GM23338 (cell line): ENCODE data around the gene DR1.

Experiments
- CREB1 ChIP-seq: fragments of 250-450 bp; sonication (Bioruptor Pico); IDR thresholded peaks from 2 replicates; pipeline ENCODE4 v1.5.0; 2020; ENCODE audit warnings: low read depth, mild to moderate bottlenecking, moderate library complexity
- CTCF ChIP-seq, 2 experiments: fragments of 200-600 bp in 1 of 2; sonication (generic) in 1 of 2; conservative IDR thresholded peaks; 2 replicates each; pipeline versions ENCODE4 v1.5.1 to v1.6.1; 2016 to 2017; ENCODE audit warnings: antibody characterized with exemption in 2 of 2, low read depth in 2 of 2, mild to moderate bottlenecking in 2 of 2, moderate library complexity in 1 of 2
- ETS1 ChIP-seq: IDR thresholded peaks from 2 replicates; pipeline ENCODE4 v1.6.1; 2016; ENCODE audit warnings: antibody characterized with exemption
- EZH2 ChIP-seq: fragments of 200-600 bp; sonication (generic); IDR thresholded peaks from one replicate; pipeline ENCODE4 v1.8.0; 2017; ENCODE audit warnings: antibody characterized with exemption, mild to moderate bottlenecking, low read depth; ENCODE audit not compliant: unreplicated experiment
- EZH2phosphoT487 ChIP-seq: fragments of 200-600 bp; sonication (generic); IDR thresholded peaks from one replicate; pipeline ENCODE4 v1.8.1; 2018; ENCODE audit warnings: antibody characterized with exemption; ENCODE audit not compliant: unreplicated experiment
- JUNB ChIP-seq: IDR thresholded peaks from one replicate; pipeline ENCODE4 v1.6.1; 2016; ENCODE audit warnings: antibody characterized with exemption; ENCODE audit not compliant: unreplicated experiment
- NANOG ChIP-seq: IDR thresholded peaks from 2 replicates; pipeline ENCODE4 v1.6.1; 2016; ENCODE audit warnings: antibody characterized with exemption, borderline replicate concordance
- POLR2AphosphoS5 ChIP-seq: IDR thresholded peaks from 2 replicates; pipeline ENCODE4 v1.6.1; 2016; ENCODE audit warnings: antibody characterized with exemption, low read depth
- STAT1 ChIP-seq: IDR thresholded peaks from one replicate; pipeline ENCODE4 v1.6.1; 2016; ENCODE audit warnings: antibody characterized with exemption; ENCODE audit not compliant: unreplicated experiment
- ZNF114 ChIP-seq: fragments of 250-450 bp; sonication (Bioruptor Pico); IDR thresholded peaks from 2 replicates; pipeline ENCODE4 v1.5.0; 2020; ENCODE audit warnings: mild to moderate bottlenecking, moderate library complexity
- ZNF331 ChIP-seq: fragments of 250-450 bp; sonication (Bioruptor Pico); IDR thresholded peaks from 2 replicates; pipeline ENCODE4 v1.5.0; 2020; ENCODE audit warnings: low read depth, mild to moderate bottlenecking, moderate library complexity
- TF ChIP-seq, protein P1 (sequence below): IDR thresholded peaks from one replicate; pipeline ENCODE4 v1.6.1; 2018; ENCODE audit warnings: antibody characterized with exemption; ENCODE audit not compliant: unreplicated experiment
- TF ChIP-seq, protein P2 (sequence below): fragments of 250-450 bp; sonication (Bioruptor Pico); IDR thresholded peaks from 2 replicates; pipeline ENCODE4 v1.5.0; 2020; ENCODE audit warnings: mild to moderate bottlenecking, moderate library complexity

- TF ChIP-seq CTCF (conservative IDR thresholded peaks at IDR 0.05; ENCODE audit: low read depth in 2 of 2) (no peak), EZH2phosphoT487 (no peak), POLR2AphosphoS5 (no peak), EZH2 (no peak), ETS1 (no peak), CREB1 (CRISPR knock-in tag) (no peak), NANOG (no peak), JUNB (no peak), ZNF114 (CRISPR knock-in tag) (no peak), STAT1 (no peak), ZNF331 (CRISPR knock-in tag) (no peak)
- TF ChIP-seq, protein P1, sequence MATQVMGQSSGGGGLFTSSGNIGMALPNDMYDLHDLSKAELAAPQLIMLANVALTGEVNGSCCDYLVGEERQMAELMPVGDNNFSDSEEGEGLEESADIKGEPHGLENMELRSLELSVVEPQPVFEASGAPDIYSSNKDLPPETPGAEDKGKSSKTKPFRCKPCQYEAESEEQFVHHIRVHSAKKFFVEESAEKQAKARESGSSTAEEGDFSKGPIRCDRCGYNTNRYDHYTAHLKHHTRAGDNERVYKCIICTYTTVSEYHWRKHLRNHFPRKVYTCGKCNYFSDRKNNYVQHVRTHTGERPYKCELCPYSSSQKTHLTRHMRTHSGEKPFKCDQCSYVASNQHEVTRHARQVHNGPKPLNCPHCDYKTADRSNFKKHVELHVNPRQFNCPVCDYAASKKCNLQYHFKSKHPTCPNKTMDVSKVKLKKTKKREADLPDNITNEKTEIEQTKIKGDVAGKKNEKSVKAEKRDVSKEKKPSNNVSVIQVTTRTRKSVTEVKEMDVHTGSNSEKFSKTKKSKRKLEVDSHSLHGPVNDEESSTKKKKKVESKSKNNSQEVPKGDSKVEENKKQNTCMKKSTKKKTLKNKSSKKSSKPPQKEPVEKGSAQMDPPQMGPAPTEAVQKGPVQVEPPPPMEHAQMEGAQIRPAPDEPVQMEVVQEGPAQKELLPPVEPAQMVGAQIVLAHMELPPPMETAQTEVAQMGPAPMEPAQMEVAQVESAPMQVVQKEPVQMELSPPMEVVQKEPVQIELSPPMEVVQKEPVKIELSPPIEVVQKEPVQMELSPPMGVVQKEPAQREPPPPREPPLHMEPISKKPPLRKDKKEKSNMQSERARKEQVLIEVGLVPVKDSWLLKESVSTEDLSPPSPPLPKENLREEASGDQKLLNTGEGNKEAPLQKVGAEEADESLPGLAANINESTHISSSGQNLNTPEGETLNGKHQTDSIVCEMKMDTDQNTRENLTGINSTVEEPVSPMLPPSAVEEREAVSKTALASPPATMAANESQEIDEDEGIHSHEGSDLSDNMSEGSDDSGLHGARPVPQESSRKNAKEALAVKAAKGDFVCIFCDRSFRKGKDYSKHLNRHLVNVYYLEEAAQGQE, result no peak
- TF ChIP-seq, protein P2, sequence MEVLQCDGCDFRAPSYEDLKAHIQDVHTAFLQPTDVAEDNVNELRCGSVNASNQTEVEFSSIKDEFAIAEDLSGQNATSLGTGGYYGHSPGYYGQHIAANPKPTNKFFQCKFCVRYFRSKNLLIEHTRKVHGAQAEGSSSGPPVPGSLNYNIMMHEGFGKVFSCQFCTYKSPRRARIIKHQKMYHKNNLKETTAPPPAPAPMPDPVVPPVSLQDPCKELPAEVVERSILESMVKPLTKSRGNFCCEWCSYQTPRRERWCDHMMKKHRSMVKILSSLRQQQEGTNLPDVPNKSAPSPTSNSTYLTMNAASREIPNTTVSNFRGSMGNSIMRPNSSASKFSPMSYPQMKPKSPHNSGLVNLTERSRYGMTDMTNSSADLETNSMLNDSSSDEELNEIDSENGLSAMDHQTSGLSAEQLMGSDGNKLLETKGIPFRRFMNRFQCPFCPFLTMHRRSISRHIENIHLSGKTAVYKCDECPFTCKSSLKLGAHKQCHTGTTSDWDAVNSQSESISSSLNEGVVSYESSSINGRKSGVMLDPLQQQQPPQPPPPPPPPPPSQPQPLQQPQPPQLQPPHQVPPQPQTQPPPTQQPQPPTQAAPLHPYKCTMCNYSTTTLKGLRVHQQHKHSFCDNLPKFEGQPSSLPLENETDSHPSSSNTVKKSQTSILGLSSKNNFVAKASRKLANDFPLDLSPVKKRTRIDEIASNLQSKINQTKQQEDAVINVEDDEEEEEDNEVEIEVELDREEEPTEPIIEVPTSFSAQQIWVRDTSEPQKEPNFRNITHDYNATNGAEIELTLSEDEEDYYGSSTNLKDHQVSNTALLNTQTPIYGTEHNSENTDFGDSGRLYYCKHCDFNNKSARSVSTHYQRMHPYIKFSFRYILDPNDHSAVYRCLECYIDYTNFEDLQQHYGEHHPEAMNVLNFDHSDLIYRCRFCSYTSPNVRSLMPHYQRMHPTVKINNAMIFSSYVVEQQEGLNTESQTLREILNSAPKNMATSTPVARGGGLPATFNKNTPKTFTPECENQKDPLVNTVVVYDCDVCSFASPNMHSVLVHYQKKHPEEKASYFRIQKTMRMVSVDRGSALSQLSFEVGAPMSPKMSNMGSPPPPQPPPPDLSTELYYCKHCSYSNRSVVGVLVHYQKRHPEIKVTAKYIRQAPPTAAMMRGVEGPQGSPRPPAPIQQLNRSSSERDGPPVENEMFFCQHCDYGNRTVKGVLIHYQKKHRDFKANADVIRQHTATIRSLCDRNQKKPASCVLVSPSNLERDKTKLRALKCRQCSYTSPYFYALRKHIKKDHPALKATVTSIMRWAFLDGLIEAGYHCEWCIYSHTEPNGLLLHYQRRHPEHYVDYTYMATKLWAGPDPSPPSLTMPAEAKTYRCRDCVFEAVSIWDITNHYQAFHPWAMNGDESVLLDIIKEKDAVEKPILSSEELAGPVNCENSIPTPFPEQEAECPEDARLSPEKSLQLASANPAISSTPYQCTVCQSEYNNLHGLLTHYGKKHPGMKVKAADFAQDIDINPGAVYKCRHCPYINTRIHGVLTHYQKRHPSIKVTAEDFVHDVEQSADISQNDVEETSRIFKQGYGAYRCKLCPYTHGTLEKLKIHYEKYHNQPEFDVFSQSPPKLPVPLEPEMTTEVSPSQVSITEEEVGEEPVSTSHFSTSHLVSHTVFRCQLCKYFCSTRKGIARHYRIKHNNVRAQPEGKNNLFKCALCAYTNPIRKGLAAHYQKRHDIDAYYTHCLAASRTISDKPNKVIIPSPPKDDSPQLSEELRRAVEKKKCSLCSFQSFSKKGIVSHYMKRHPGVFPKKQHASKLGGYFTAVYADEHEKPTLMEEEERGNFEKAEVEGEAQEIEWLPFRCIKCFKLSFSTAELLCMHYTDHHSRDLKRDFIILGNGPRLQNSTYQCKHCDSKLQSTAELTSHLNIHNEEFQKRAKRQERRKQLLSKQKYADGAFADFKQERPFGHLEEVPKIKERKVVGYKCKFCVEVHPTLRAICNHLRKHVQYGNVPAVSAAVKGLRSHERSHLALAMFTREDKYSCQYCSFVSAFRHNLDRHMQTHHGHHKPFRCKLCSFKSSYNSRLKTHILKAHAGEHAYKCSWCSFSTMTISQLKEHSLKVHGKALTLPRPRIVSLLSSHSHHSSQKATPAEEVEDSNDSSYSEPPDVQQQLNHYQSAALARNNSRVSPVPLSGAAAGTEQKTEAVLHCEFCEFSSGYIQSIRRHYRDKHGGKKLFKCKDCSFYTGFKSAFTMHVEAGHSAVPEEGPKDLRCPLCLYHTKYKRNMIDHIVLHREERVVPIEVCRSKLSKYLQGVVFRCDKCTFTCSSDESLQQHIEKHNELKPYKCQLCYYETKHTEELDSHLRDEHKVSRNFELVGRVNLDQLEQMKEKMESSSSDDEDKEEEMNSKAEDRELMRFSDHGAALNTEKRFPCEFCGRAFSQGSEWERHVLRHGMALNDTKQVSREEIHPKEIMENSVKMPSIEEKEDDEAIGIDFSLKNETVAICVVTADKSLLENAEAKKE (CRISPR knock-in tag), result no peak
These were observed 16.6 kb upstream of the DR1 start for GRCh38 chr1:93328809-93329760.
